BLaER1 (cell line): ENCODE results near the gene LCNL1.
"Not testable (repeated sequence)": the region's sequence is repeated elsewhere in the genome, so short reads cannot be mapped to it uniquely, and the experiment has no call there.

Source experiments
- H3K27ac ChIP-seq: shearing (Covaris generic); formaldehyde crosslinking; 2 replicates; pipeline ENCODE4 v1.8.1; 2022
- H3K27me3 ChIP-seq: shearing (Covaris generic); formaldehyde crosslinking; 2 replicates; pipeline ENCODE4 v1.8.1; 2022
- H3K36me3 ChIP-seq: shearing (Covaris generic); formaldehyde crosslinking; 2 replicates; pipeline ENCODE4 v1.8.1; 2022
- H3K4me1 ChIP-seq: shearing (Covaris generic); formaldehyde crosslinking; 2 replicates; pipeline ENCODE4 v1.8.1; 2022
- H3K4me2 ChIP-seq: shearing (Covaris generic); formaldehyde crosslinking; 2 replicates; pipeline ENCODE4 v1.8.1; 2022
- H3K4me3 ChIP-seq: shearing (Covaris generic); formaldehyde crosslinking; 2 replicates; pipeline ENCODE4 v1.8.1; 2022
- H3K9ac ChIP-seq: shearing (Covaris generic); formaldehyde crosslinking; 2 replicates; pipeline ENCODE4 v1.8.1; 2022
- H3K9me3 ChIP-seq: shearing (Covaris generic); formaldehyde crosslinking; 2 replicates; pipeline ENCODE4 v1.8.1; 2022
- H4K20me1 ChIP-seq: shearing (Covaris generic); formaldehyde crosslinking; 2 replicates; pipeline ENCODE4 v1.8.1; 2022
- Cebpa-rat ChIP-seq: shearing (Covaris generic); IDR thresholded peaks from 2 replicates; pipeline ENCODE4 v1.8.1; 2022

LCNL1 gene

DNA sequence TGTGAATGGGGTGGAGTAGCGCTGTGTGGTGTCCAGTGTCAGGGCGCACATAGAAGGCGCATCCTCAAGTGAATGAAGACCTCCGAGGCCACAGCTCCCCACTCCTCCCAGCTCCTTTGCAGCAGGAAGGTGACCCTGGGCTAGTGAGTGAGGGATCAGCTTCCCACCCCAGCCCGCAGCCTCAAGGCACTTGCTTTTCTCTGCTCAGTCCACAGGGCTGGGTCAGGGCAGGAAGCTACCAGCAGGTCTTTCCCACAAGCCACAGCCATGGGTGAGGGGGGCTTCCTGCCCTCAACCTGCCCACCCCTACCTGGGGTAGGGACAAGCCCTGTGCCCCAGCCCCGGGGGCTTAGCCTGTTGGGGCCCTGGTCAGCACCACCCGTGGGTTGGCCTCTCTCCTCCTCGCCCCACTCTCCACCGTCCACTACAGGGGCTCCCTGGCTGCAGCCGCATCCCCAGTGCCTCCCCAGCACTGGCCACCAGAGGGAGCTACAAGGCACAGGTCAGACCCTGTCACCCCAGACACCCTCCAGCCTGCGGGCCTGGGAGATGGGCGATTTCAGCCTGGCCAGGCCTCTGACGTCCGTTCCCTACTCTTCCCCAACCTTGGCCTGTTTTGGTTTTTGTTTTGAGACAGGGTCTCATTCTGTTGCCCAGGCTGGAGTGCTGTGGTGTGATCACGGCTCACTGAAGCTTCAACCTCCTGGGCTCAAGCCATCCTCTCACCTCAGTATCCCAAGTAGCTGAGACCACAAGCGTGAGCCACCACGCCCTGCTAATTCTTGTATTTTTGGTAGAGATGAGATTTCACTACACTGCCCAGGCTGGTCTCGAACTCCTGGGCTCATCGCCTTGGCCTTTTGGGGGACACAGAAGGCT is 46.5 kb downstream of the LCNL1 start:
- H4K20me1 ChIP-seq = peaks cover 30% of the 10 kb centered on the region
- H3K27me3 ChIP-seq = no peaks in the 10 kb centered on the region
- no peaks in the 10 kb centered on the region for H3K9me3 ChIP-seq
- peak overlapping the region; percentile 80 for H3K9ac ChIP-seq
- H3K4me2 ChIP-seq = peak overlapping the region; percentile 94
- peak overlapping the region; percentile 74 for H3K4me3 ChIP-seq
- H3K36me3 ChIP-seq = no peaks in the 10 kb centered on the region
- no peak for TF ChIP-seq Cebpa-rat
- peaks cover 94% of the 10 kb centered on the region for H3K4me1 ChIP-seq
- H3K27ac ChIP-seq = peak overlapping the region; percentile 94

DNA sequence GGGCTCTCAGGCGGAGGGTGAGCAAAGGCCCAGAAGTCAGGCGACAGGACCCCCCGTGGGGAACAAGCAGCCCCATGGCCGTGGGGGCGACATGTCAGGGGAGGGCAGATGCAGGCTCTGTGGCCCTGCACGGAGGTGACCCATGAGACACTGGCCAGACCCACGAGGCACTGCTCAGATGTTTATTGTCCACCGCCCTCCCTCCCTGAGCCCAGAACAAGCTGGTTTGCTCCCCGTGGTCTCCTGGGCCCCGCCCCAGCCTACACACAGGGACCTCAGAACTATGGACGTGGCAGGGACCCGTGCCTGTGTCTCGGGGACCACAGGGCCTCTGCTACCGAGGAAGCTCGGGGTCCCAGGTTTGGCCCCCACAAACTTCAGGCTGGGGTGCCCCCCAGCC is 47.2 kb downstream of the LCNL1 start:
- Histone ChIP-seq H3K4me3 (peak overlapping the region; percentile 74), H3K27me3 (no peaks in the 10 kb centered on the region)

DNA sequence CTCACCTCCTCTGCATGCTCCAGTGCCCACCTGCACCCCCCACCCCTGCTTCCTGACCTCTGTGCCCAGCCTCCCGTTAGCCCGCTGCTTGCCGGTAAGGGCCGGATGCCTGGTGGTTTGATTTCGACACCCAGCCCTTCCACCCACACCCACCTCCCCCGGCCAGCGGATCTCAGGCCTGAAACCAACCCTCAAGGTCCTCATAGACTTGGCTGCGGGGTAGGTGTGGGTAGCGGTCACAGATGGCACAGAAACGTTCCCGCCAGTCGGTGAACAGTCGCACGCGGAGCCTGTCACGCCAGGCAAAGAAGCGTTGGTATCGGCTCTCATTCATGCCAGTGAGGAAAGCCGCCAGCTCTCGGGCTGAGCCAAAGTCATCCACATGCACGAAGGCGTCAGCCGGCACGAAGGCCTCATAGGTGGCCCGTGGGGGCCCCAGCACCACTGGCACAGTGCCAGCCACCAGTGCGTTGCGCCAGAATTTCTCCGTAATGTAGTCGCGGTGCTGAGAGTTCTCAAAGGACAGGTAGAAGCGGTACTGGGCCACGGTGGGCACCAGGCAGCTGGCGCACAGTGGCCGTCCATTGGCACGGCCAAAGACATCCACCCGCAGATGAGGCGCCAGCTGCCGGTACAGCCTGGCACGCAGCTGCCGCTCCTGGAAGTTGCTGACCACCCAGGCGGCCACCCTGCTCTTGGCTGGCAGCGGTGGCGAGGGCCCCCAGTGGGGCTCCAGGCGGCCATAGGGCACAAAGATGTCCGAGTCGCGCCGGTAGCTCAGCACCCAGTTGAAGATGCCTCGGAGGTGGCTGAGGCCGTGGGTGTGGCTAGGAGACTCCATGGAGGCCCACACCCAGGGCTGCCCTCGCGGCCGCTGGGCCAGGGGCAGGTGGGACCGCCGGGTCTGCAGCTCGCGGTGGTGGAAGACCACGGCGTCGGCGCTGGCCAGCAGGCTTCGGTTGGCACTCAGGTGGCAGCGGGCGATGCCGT is 48.0 kb downstream of the LCNL1 start:
- Histone ChIP-seq H3K4me2 (peak overlapping the region; percentile 94), H3K4me1 (peaks cover 94% of the 10 kb centered on the region)

More for the DNA sequence above, 47.2 kb downstream of the LCNL1 start:
- no peaks in the 10 kb centered on the region for H3K9me3 ChIP-seq
- H3K27ac ChIP-seq = peak overlapping the region; percentile 94
- H4K20me1 ChIP-seq = peaks cover 26% of the 10 kb centered on the region
- H3K4me1 ChIP-seq = peaks cover 94% of the 10 kb centered on the region
- H3K9ac ChIP-seq = peak overlapping the region; percentile 80
- no peaks in the 10 kb centered on the region for H3K36me3 ChIP-seq
- TF ChIP-seq Cebpa-rat = no peak
- H3K4me2 ChIP-seq = peak overlapping the region; percentile 94

DNA sequence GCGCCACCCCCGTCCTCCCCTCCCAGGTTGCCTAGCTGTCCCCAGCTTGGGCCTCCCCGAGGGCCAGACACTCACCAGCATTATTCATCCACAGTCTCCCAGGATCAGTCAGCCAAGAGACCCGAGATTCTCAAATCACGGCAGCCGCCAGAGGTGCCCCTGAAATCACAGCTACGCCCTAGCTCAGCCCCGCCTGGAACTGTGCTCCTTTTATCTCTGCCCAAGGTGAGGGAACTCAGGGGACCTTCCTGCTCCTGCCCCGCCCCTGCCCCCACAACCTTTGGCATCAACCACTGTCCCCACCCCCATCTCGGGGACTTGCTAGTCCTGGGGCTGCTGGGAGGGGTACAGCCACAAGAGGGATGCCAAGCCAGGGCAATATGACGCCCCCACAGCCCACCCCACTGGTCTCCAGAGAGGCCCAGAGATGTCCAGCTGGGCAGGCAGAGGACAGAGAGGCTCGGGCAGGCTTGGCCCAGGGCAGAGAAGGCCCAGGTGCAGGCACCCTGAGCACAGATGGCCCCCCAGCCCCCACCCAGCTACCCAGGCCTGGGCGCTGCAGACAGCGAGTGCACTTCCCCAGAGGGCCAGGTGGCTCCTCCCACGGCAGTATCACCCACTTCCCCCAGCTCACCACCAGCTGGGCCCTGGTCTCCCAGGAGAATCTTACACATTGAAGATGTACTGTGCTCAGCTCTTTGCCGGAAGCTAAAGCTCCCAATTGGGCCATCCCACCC is 49.3 kb downstream of the LCNL1 start, which contains the start of gene FUT7:
Gene FUT7, minus strand, starts transcription at position 185 of the 737 bp plus-strand sequence. Its CDS starts 97 bp downstream, at position 88.
- no peak for TF ChIP-seq Cebpa-rat
- Histone ChIP-seq H3K9me3 (no peaks in the 10 kb centered on the region), H3K36me3 (peaks cover 6% of the 10 kb centered on the region), H3K4me1 (peaks cover 87% of the 10 kb centered on the region), H3K9ac (peak within 1 kb of the TSS; percentile 80), H3K4me3 (peak within 1 kb of the TSS; percentile 74), H4K20me1 (peaks cover 5% of the 10 kb centered on the region), H3K27me3 (no peaks in the 10 kb centered on the region), H3K27ac (peak within 1 kb of the TSS; percentile 94), H3K4me2 (peak within 1 kb of the TSS; percentile 94)

More for the DNA sequence above, 48.0 kb downstream of the LCNL1 start:
- Histone ChIP-seq H3K27me3 (no peaks in the 10 kb centered on the region), H3K27ac (peak overlapping the region; percentile 94), H3K4me3 (peak overlapping the region; percentile 74), H3K9me3 (no peaks in the 10 kb centered on the region), H3K9ac (peak overlapping the region; percentile 80), H4K20me1 (peaks cover 17% of the 10 kb centered on the region), H3K36me3 (no peaks in the 10 kb centered on the region)
- TF ChIP-seq Cebpa-rat = peak; percentile 90

DNA sequence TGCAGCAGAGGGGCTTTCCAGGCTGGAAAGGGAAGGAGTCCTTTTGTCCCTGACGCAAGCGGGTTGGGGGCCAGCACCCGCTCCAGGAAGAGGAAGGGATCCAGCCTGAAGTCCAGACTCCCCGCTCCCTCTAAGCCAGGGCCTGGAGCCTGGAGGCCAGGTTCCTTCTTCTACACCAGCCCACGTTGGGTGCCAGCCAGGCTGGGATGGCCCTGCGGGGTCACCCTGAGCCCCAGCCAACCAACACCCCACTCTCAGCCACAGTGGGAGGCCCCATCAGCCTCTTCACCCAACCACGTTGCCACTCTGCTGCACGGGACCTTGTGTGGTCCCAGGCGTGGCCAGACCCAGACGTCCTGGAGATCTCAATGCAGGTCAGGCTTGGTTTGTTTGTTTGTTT is 50.1 kb downstream of the LCNL1 start:
- Histone ChIP-seq H3K9me3 (no peaks in the 10 kb centered on the region), H3K36me3 (peaks cover 14% of the 10 kb centered on the region), H3K4me2 (peak overlapping the region; percentile 94), H4K20me1 (no peaks in the 10 kb centered on the region), H3K27me3 (no peaks in the 10 kb centered on the region), H3K9ac (peak overlapping the region; percentile 80), H3K27ac (peak overlapping the region; percentile 94), H3K4me1 (peaks cover 79% of the 10 kb centered on the region), H3K4me3 (peak overlapping the region; percentile 74)
- TF ChIP-seq Cebpa-rat = no peak

DNA sequence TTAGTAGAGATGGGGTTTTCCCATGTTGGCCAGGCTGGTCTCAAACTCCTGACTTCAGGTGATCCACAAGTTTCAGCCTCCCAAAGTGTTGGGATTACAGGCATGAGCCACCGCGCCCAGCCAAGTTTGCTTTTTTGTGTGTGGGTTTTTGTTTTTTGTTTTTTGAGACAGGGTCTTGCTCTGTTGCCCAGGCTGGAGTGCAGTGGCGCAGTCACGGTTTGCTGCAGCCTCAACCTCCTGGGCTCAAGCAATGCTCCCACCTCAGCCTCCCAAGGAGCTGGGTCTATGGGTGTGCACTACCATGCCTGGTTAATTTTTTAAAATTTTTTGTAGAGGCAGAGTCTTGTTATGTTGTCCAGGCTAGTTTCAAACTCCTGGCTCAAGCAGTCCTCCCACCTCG is 50.7 kb downstream of the LCNL1 start:
- not testable (repeated sequence) for H3K27me3 ChIP-seq, H4K20me1 ChIP-seq, H3K9me3 ChIP-seq
- Histone ChIP-seq H3K4me1 (peaks cover 78% of the 10 kb centered on the region), H3K36me3 (peaks cover 20% of the 10 kb centered on the region), H3K9ac (peak overlapping the region; percentile 80; the same call in 1 of the 2 replicates), H3K4me3 (peak overlapping the region; percentile 74), H3K27ac (peak overlapping the region; percentile 94), H3K4me2 (peak overlapping the region; percentile 94)

DNA sequence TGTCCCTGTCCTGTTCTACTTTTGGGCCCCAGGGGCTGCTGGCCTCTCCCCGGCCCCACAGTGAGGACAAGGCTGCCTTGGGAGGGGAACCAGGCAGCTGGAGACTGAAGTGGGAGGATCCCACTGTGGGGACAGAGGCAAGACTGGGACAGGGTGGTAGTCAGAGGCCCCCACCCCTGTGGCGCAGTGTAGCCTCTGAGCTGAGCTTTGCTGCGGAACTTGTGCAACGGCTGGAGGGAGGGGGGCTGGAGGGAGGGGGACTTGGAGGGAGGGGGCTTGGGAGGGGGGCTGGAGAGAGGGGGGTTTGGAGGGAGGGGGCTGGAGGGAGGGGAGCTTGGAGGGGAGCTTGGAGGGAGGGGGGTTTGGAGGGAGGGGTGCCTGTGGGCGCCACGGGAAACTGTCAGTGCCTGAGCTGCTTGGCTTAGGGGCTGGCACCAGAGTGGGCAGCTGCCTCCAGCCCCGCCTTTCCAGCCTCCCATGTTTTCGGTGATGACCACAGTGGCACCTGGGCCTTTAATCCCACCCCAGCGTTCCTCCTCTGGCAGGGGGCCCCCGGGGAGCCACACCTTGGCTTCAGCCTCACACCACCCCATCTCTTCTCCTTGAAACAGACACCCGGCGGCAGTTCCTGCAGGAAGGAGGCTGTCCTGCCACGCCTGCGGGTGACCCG is 51.4 kb downstream of the LCNL1 start:
- Histone ChIP-seq H3K36me3 (peaks cover 27% of the 10 kb centered on the region), H4K20me1 (no peaks in the 10 kb centered on the region), H3K4me3 (peak overlapping the region; percentile 74), H3K27ac (peak overlapping the region; percentile 94), H3K4me1 (peaks cover 77% of the 10 kb centered on the region), H3K4me2 (peak overlapping the region; percentile 94), H3K9ac (peak overlapping the region; percentile 80), H3K9me3 (no peaks in the 10 kb centered on the region), H3K27me3 (no peaks in the 10 kb centered on the region)
- TF ChIP-seq Cebpa-rat = no peak

DNA sequence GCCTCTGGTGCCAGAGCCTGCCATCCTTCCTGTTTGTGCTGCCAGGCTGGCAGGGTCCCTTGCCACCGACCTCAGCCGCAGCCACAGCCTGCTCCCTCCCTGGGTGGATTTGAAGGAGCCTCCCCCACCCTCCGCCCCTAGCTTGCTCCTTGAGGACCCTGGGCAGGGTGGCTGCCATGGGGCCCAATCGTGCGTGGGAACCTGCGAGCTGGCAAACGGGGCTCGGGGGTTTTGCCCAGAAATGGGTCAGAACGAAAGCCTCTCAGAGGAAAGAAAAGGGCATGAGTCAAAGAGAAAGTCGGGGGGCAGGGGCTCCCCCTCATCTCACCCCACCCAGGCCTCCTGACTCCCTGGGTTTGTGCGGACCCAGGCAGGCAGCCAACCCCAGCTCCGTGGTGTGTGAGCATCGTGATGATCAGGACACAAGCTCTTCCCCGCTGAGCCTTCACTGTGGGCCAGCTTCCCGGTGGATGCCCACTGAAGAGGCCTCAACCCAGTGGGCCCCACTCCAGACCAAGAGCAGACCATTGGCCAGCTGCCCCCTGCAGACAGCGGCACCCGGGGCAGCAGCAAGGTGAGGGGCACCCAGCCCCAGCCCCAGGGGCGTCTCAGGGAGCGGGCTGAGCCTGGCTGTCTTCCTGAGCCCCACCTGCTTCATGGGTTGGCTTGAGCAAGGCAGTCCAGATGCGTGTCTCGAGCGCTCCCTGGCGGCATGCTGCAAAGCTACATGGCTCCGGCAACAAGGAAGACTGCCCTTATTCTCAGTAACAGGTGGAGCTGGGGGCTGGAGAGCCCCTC is 52.1 kb downstream of the LCNL1 start:
- peak overlapping the region; percentile 81 for H3K27ac ChIP-seq
- H3K9ac ChIP-seq = peak overlapping the region; percentile 62
- H3K36me3 ChIP-seq = peaks cover 34% of the 10 kb centered on the region

More for the DNA sequence above, 52.1 kb downstream of the LCNL1 start:
- H3K4me3 ChIP-seq = peak overlapping the region; percentile 55
- H3K4me1 ChIP-seq = peaks cover 74% of the 10 kb centered on the region
- peak overlapping the region; percentile 93 for H3K4me2 ChIP-seq
- no peak for TF ChIP-seq Cebpa-rat
- H3K9me3 ChIP-seq = no peaks in the 10 kb centered on the region
- no peaks in the 10 kb centered on the region for H3K27me3 ChIP-seq
- H4K20me1 ChIP-seq = no peaks in the 10 kb centered on the region
